IPS DF 4.7 (cell line): ENCODE measurements around the gene FUNDC1.

Experiments
- DNase-seq: peaks from one replicate; pipeline ENCODE4 v3.0.0-alpha.2; 2013; ENCODE audit warnings: low spot score; ENCODE audit errors: extremely low read depth

FUNDC1 gene

GRCh38 chrX:44482575-44482974, 60.1 kb downstream of the FUNDC1 start:
- DNase-seq, result no peak

- no peak for DNase-seq
These were observed 62.1 kb downstream of the FUNDC1 start for GRCh38 chrX:44480591-44480990.

GRCh38 chrX:44474410-44474809, 68.2 kb downstream of the FUNDC1 start:
- no peak for DNase-seq
